ENCODE results near the gene ADCY5. TPM values are rescaled to one million over a fixed set of nuclear protein-coding genes. Genes with fewer than 3 reads are reported as not detected.

Gene ADCY5
- total RNA-seq, 6 experiments from 2014 or later: 0.09 to 0.95 (median 0.19) TPM

DNA sequence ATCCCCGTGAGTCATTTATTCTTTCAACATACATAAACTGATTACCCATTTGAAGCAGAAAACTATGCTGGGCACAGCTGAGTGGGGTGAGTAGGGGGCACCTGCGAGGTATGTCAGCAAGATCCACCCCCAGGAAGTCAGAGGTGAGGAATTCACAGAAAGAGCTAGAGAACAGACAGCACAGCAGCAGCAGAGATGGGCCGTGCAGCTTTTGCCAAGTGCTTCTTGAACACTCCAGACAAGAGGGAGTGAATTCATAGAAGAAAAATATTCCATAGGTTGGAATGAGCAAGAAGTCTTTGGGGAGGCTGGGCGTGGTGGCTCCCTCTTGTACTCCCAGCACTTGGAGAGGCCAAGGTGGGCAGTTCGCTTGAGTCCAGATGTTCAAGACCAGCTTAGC lies 9.4 kb upstream of the ADCY5 start:
- Mint-ChIP-seq H3K36me3 (ENCODE audit: low read depth) (no peaks in the 10 kb centered on the region), H3K4me3 (no peak overlapping the region), H3K4me1 (ENCODE audit: low read depth) (no peaks in the 10 kb centered on the region), H3K27me3 (ENCODE audit: insufficient read depth) (peaks cover 55% of the 10 kb centered on the region), H3K27ac (no peak overlapping the region), H3K9me3 (no peaks in the 10 kb centered on the region)
- DNase-seq: no peak
- TF ChIP-seq, protein P1, sequence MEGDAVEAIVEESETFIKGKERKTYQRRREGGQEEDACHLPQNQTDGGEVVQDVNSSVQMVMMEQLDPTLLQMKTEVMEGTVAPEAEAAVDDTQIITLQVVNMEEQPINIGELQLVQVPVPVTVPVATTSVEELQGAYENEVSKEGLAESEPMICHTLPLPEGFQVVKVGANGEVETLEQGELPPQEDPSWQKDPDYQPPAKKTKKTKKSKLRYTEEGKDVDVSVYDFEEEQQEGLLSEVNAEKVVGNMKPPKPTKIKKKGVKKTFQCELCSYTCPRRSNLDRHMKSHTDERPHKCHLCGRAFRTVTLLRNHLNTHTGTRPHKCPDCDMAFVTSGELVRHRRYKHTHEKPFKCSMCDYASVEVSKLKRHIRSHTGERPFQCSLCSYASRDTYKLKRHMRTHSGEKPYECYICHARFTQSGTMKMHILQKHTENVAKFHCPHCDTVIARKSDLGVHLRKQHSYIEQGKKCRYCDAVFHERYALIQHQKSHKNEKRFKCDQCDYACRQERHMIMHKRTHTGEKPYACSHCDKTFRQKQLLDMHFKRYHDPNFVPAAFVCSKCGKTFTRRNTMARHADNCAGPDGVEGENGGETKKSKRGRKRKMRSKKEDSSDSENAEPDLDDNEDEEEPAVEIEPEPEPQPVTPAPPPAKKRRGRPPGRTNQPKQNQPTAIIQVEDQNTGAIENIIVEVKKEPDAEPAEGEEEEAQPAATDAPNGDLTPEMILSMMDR (IDR thresholded peaks at IDR 0.05): no peak

DNA sequence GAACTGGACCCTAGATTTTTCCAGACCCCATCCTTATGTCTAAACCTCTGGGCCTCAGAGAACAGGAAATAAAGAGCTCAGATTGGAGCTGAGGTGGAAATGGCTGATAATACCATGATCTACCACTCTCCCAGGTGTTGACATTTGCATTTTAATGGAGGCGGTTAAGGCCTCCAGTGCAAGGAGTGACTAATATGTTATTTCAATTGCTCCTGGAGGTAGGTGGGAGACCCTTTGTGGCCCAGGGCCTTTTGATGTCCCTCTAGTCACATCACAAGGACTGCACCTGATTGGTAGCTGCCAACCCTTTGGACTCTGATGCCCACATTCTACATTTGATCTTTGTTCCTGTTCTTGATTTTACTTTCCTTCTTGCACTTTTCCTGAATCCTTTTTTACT lies 9.0 kb upstream of the ADCY5 start:
- no peak for DNase-seq
- TF ChIP-seq, protein P1 (IDR thresholded peaks at IDR 0.05): no peak
- no peak overlapping the region for H3K27ac Mint-ChIP-seq
- H3K27me3 Mint-ChIP-seq (ENCODE audit: insufficient read depth): peaks cover 54% of the 10 kb centered on the region
- no peak overlapping the region for H3K4me3 Mint-ChIP-seq
- no peaks in the 10 kb centered on the region for H3K9me3 Mint-ChIP-seq
- H3K36me3 Mint-ChIP-seq (ENCODE audit: low read depth): no peaks in the 10 kb centered on the region
- H3K4me1 Mint-ChIP-seq (ENCODE audit: low read depth): no peaks in the 10 kb centered on the region

DNA sequence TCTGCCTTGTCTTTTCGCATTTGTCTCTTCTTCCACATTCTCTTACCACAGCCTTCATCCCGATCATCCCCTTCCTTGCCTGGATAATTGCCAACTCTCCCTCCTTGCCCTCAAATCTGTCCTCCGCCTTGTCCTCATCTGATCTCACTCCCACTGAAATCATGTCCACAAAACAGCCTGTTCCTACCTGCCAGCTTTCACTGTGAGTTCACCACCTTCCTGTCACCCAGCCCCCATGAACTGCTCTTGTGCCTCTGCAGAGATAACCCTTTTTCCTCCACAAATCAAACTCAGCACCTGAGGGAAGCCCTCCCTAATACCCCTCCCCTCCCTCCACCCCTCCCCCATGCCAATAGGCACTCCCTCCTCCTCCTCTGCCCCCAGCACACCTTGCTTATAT lies 4.8 kb upstream of the ADCY5 start:
- Mint-ChIP-seq H3K36me3 (ENCODE audit: low read depth) (no peaks in the 10 kb centered on the region), H3K4me3 (no peak overlapping the region), H3K4me1 (ENCODE audit: low read depth) (no peaks in the 10 kb centered on the region), H3K27ac (no peak overlapping the region), H3K27me3 (ENCODE audit: insufficient read depth) (peaks cover 51% of the 10 kb centered on the region), H3K9me3 (no peaks in the 10 kb centered on the region)
- TF ChIP-seq, protein P1 (IDR thresholded peaks at IDR 0.05): no peak
- DNase-seq: no peak

DNA sequence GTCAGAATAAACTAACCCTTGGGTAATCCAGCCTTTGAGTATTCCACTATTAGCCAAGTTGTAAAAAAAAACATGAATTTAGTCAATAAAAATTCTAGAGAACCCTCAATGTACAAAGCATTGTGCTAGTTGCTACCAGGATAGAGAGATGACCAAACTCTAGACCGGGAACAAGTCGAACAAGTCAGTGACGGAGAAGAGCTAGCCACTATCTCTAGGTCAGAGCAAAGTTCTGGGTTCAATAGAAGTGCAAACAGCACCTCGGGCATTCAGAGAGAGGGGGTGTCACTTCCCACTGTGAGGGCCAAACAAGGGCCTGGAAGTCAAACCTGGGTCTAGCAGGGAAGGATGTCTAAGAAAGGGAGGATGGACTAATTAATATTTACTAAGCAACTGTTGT lies 2.3 kb upstream of the ADCY5 start:
- H3K4me1 Mint-ChIP-seq (ENCODE audit: low read depth): no peaks in the 10 kb centered on the region
- TF ChIP-seq, protein P1 (IDR thresholded peaks at IDR 0.05): no peak
- no peak for DNase-seq
- peaks cover 41% of the 10 kb centered on the region for H3K27me3 Mint-ChIP-seq (ENCODE audit: insufficient read depth)
- peaks cover 5% of the 10 kb centered on the region; the same call in 1 of the 2 replicates for H3K36me3 Mint-ChIP-seq (ENCODE audit: low read depth)
- no peaks in the 10 kb centered on the region for H3K9me3 Mint-ChIP-seq
- no peak overlapping the region for H3K4me3 Mint-ChIP-seq
- no peak overlapping the region for H3K27ac Mint-ChIP-seq

DNA sequence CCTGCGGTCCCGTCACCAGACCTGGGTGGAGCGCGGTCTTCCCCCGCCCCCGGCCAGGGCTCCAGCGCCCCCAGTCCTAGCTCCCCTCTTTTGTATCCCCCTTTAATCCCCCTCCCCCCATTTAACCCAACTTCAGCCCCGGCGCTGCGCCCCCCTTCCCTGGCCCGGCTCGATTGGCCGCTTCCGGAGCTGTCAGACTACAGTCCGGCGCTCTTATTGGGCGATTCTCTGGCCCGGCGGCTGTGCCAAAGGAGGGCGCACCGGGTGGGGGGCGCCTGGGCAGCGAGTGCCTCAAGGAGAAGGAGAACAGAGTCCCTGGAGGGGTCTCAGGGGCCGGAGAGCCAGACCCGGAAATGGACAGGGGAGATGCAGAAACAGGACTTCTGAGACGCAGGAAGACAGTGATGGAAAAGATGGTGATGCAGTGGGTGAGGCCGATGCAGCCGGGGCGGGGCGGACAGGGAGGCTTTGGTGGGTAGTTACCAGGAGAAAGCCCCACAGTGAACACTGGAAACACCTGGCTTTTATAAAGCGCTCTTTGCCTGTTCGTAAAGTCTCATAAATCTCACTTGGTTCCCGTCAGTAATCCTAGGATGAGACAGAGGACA lies 1.2 kb upstream of the ADCY5 start:
- peak overlapping the region; percentile 46 for H3K4me3 Mint-ChIP-seq
- H3K27ac Mint-ChIP-seq: no peak overlapping the region
- H3K27me3 Mint-ChIP-seq (ENCODE audit: insufficient read depth): peaks cover 48% of the 10 kb centered on the region
- no peak for DNase-seq
- no peaks in the 10 kb centered on the region for H3K4me1 Mint-ChIP-seq (ENCODE audit: low read depth)
- TF ChIP-seq, protein P1 (IDR thresholded peaks at IDR 0.05): no peak
- H3K9me3 Mint-ChIP-seq: no peaks in the 10 kb centered on the region
- H3K36me3 Mint-ChIP-seq (ENCODE audit: low read depth): peaks cover 5% of the 10 kb centered on the region; the same call in 1 of the 2 replicates

Measured in HFFc6 (cell line).